HG03558 (cell line): ENCODE results near the gene SPSB2.

Experiments
- ATAC-seq: cut with Tn5 transposase; IDR thresholded peaks from one replicate; pipeline ENCODE4 v1.9.1; 2021; ENCODE audit warnings: moderate number of reproducible peaks; ENCODE audit not compliant: unreplicated experiment; ENCODE audit errors: extremely low read depth

The SPSB2 gene

GRCh38 chr12:6836851-6837250 lies 36.3 kb downstream of the SPSB2 start:
- no peak for ATAC-seq

GRCh38 chr12:6834873-6835272 lies 38.2 kb downstream of the SPSB2 start:
- no peak for ATAC-seq

DNA sequence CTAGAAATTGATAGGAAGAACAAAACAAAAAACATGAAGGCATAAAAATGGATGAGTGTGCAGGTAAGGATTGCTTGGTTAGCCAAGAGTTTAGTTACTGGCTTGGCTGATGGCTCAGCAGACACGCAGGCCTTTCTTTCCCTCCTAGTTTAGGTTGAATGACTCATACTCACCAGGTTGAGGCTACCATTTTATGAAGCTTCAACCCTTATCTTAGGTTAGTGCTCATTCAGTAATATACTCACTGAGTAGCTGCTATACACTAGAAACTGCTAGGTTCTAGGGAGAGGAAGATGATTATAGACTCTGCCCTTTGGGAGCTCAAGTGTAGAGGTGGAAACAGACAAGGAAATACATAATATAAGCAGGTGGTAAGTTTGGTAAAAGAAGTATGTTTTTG lies 38.8 kb downstream of the SPSB2 start:
- ATAC-seq = no peak

DNA sequence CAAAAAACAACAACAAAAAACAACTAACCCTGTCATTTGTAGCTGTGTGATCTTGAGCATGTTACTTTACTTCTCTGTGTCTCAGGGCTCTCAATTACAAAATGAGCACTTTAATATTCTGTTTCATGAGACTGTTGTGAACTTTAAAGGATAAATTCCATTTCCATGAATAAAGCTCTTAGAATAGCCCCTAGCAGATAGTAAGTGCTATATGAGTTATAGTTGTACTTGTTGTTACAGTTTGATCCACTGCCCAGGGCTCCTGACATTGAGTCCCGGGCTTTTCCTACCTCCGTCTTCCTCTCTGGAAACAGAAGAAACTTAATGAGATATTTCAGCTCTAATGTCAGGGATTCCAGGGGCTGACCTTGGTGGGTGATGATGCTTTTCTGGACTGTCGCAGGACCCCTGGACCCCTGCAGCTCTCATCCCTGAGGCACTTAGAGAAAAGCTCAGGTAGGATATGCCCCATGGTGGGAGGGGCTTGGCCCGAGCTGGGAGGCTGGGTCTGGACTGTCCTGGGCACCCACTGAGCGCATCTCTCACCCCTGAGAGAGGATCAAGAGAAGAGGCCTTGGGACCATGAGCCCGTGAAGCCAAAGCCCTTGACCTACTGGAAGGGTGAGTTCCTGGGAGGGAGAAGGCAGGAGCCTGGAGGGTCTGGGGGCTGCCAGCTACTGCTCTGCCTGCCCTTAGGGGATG lies 39.8 kb downstream of the SPSB2 start:
- ATAC-seq = no peak

DNA sequence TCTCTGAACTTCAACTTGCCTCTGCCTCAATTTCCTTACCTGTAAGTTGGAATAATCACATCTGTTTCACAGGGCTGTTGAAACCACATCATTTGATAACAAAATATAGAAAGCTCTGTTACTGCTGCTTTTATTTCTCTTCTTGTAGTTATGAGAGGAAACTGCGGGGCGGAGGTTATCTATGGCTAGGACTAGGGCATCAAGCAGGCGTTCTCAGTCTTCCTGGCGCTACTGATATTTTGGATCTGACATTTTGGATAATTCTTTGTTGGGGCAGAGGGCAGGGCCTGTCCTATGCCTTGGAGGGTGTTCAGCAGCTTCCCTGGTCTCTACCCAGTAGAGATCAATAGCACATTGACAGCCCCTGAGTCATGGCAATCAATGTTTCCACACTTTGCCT lies 41.0 kb downstream of the SPSB2 start:
- no peak for ATAC-seq

- ATAC-seq = no peak
These were observed 41.6 kb downstream of the SPSB2 start for GRCh38 chr12:6831450-6831995.

DNA sequence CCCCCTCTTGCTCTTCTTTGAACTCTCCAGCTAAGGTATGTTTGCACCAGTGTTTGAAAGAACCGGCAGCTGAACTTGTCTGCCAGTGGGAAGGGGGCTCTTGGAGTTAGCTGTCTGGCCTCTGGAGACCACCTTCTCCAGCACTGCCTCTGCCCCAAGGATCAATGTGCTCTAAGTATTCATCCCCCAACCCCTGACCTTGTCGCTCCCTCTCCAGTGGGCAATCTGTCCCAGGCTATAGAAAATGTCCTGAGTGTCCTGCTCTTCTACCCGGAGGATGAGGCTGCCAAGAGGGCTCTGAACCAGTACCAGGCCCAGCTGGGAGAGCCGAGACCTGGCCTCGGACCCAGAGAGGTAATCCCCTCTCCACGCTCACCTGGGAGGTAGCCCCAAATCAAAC lies 42.1 kb downstream of the SPSB2 start:
- ATAC-seq = no peak

GRCh38 chr12:6830286-6830890 lies 42.7 kb downstream of the SPSB2 start:
- ATAC-seq = no peak

DNA sequence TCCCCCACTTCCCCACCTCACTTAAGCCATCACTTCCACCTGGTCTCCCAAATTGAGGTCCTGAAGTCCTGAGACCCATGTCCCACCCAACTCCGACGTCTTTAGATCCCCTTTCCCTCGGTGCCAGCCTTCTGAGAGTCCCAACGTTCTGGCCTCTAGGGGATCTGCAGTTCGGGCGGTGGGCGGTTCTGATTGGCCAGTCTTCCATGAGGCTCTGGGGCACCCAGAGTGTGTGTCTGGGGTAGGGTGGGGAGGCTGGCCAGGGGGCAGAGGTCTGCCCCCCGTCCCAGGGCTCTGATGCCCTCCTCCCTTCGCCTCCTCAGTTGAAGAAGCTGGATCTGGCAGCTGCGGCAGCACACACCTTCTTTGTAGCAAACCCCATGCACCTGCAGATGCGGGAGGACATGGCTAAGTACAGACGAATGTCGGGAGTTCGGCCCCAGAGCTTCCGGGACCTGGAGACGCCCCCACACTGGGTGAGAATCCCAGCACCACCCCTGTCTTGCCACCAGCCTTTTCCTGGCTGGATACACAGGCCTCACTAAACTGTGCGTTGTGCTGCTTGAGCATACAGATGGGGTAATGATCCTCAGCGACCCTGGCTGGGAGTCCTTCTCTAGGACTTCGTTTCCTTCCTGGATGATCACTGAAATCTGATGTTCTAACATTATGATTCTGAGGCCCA lies 43.4 kb downstream of the SPSB2 start:
- ATAC-seq = no peak

DNA sequence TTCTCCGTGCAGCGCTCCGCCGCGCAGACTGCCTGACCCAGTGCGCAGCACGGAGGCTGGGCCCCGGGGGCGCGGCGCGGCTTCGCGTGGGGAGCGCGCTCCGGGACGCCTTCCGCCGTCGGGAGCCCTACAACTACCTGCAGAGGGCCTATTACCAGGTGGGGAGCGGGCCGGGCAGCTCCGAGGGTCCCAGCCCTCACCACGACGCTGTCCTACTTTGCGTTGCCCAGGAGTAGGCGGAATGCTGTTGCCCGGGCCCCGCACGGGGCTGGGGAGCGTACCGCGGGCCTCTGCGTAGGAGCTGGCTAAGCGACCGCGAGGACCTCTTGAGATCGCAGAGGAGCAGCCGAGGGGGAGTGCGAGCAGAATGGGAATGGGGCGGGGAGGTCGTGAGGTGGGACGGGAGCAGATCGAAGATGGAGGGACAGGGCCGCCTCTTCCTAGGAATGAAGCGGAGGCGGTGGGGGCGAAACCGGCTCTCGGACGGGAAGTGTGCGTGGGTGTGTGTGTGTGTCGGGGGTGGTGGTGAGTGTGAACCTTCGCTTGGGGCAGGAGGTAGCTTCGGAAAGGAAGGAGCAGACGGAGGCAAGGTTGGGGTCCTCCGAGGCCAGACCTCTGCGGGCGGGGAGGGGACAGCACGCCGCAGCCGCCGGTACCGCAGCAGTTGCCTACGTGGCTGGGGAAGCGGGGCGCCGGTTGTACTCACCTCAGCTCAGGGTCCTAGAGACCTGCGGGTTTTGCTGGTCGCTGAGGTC lies 44.1 kb downstream of the SPSB2 start:
- ATAC-seq = no peak

GRCh38 chr12:6827982-6828780 lies 44.9 kb downstream of the SPSB2 start, which contains the start of gene P3H3:
Gene P3H3, plus strand, starts transcription at chr12:6828407. Its CDS starts 34 bp downstream, at chr12:6828441.
- no peak for ATAC-seq

- ATAC-seq = no peak
These were observed 45.6 kb downstream of the SPSB2 start for GRCh38 chr12:6827437-6827911.

DNA sequence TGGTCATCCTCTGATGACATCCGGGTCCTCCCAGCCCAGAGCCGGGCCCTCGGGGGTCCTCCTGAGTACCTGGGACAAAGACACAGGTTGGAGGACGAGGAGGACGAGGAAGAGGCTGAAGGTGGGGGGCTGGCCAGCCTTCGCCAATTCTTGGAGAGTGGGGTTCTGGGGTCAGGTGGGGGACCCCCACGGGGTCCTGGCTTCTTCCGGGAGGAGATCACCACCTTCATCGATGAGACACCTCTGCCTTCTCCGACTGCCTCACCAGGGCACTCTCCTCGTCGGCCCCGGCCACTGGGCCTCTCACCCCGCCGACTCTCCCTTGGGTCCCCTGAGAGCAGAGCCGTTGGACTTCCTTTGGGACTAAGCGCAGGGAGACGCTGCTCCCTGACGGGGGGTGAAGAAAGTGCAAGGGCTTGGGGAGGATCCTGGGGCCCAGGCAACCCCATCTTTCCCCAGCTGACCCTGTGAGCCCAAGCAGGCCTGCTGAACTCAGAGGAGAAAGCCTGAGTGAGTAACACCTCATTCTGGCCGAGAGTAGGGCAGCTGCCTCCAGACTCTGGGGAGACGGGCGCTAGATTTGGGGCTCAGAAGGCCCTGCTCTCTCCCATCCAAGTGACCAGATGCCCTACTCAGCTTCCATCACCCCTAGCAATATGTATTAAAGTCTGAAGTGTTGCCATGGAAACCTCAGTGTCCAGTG lies 46.2 kb downstream of the SPSB2 start:
- ATAC-seq = no peak

GRCh38 chr12:6826125-6826733 lies 46.9 kb downstream of the SPSB2 start:
- no peak for ATAC-seq

- ATAC-seq = no peak
These were observed 47.5 kb downstream of the SPSB2 start for GRCh38 chr12:6825398-6826124.

DNA sequence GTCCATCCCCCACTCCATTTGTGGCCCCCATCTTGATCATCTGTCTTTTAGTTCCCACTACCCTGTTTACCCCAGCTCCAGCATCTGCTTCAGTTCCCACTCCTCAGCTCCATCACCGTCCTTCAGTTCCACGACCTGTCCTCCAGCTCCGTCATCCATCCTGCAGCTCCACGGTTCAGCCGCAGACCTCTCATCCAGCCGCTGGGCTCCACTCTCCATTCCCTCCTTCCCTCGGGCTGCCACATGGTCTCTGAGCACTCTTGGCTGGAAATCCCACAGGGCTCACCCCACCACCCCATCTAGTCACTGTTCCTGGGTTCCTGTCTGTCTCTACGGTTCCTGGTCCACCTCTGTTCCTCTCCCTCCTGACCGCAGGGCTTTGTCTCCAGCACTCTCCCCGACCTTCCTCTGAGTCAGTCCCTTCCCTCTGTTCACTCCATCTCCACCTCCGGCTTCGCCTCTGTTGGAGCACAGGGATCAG lies 48.2 kb downstream of the SPSB2 start:
- ATAC-seq = no peak

- no peak for ATAC-seq
These were observed 48.9 kb downstream of the SPSB2 start for GRCh38 chr12:6824085-6824775.
